GM23338 (cell line): Measurements from ENCODE around the gene ELAVL4. TPM values are rescaled to one million over a fixed set of nuclear protein-coding genes. Genes with fewer than 3 reads are reported as not detected.

Experiments used
- ATAC-seq: fragments of 200-7000 bp; cut with Tn5 transposase; 3 replicates; pipeline ENCODE4 v1.9.1; 2020
- DNase-seq: peaks from one replicate; pipeline ENCODE4 v3.0.0-alpha.2; 2015; ENCODE audit warnings: low spot score
- H2AFZ ChIP-seq: fragments of 200-600 bp; sonication (generic); 2 replicates; pipeline ENCODE4 v1.8.0; 2016; ENCODE audit warnings: antibody characterized with exemption, mild to moderate bottlenecking, moderate library complexity
- H3F3A ChIP-seq: fragments of 200-600 bp; sonication (generic); replicated peaks from 2 replicates; pipeline ENCODE4 v1.8.0; 2017; ENCODE audit warnings: antibody characterized with exemption, mixed run types, low read depth
- H3K27ac ChIP-seq: fragments of 200-600 bp; sonication (generic); 2 replicates; pipeline ENCODE4 v1.6.1; 2016; ENCODE audit warnings: low read depth
- H3K27me3 ChIP-seq: fragments of 200-600 bp; sonication (generic); 2 replicates; pipeline ENCODE4 v1.8.0; 2016; ENCODE audit warnings: mild to moderate bottlenecking, mixed run types, moderate library complexity; ENCODE audit not compliant: insufficient read depth
- H3K36me3 ChIP-seq: fragments of 200-600 bp; sonication (generic); 2 replicates; pipeline ENCODE4 v1.8.0; 2016; ENCODE audit warnings: mild to moderate bottlenecking; ENCODE audit not compliant: insufficient read depth
- H3K4me1 ChIP-seq: fragments of 200-600 bp; sonication (generic); 2 replicates; pipeline ENCODE4 v1.8.0; 2016; ENCODE audit warnings: mild to moderate bottlenecking, moderate library complexity; ENCODE audit not compliant: insufficient read depth
- H3K4me2 ChIP-seq: fragments of 200-600 bp; sonication (generic); 2 replicates; pipeline ENCODE4 v1.7.1; 2017; ENCODE audit warnings: mixed run types
- H3K4me3 ChIP-seq: fragments of 200-600 bp; sonication (generic); 2 replicates; pipeline ENCODE4 v1.6.1; 2016; ENCODE audit warnings: mixed run types
- H3K79me2 ChIP-seq: fragments of 200-600 bp; sonication (generic); replicated peaks from 2 replicates; pipeline ENCODE4 v1.8.0; 2017; ENCODE audit warnings: mild to moderate bottlenecking; ENCODE audit not compliant: insufficient read depth
- H3K9me2 ChIP-seq: fragments of 200-600 bp; sonication (generic); 2 replicates; pipeline ENCODE4 v1.8.0; 2017; ENCODE audit not compliant: insufficient read depth
- H4K20me1 ChIP-seq: fragments of 200-600 bp; sonication (generic); replicated peaks from 2 replicates; pipeline ENCODE4 v1.8.0; 2017; ENCODE audit warnings: mild to moderate bottlenecking; ENCODE audit not compliant: insufficient read depth
- H3K27ac Mint-ChIP-seq: 2 replicates; pipeline ENCODE4 v1.8.0; 2020; ENCODE audit warnings: inconsistent platforms, mild to moderate bottlenecking, moderate library complexity, mixed read lengths
- H3K27me3 Mint-ChIP-seq: 3 replicates; pipeline ENCODE4 v1.8.0; 2022; ENCODE audit warnings: low read depth, mild to moderate bottlenecking, moderate library complexity, mixed read lengths, inconsistent platforms; ENCODE audit not compliant: insufficient read depth, poor library complexity
- H3K36me3 Mint-ChIP-seq: 3 replicates; pipeline ENCODE4 v1.8.0; 2021; ENCODE audit warnings: low read depth, mild to moderate bottlenecking, inconsistent platforms, moderate library complexity, mixed read lengths
- H3K4me1 Mint-ChIP-seq: 3 replicates; pipeline ENCODE4 v1.8.0; 2020; ENCODE audit warnings: mild to moderate bottlenecking, inconsistent platforms, mixed read lengths
- H3K4me3 Mint-ChIP-seq: 3 replicates; pipeline ENCODE4 v1.8.0; 2021; ENCODE audit warnings: moderate library complexity, mild to moderate bottlenecking, inconsistent platforms, mixed read lengths
- H3K9me3 Mint-ChIP-seq: 3 replicates; pipeline ENCODE4 v1.8.0; 2020; ENCODE audit warnings: moderate library complexity, mild to moderate bottlenecking, inconsistent platforms, mixed read lengths
- CTCF ChIP-seq, 2 experiments: fragments of 200-600 bp in 1 of 2; sonication (generic) in 1 of 2; conservative IDR thresholded peaks; 2 replicates each; pipeline versions ENCODE4 v1.5.1 to v1.6.1; 2016 to 2017; ENCODE audit warnings: antibody characterized with exemption in 2 of 2, low read depth in 2 of 2, mild to moderate bottlenecking in 2 of 2, moderate library complexity in 1 of 2
- EZH2phosphoT487 ChIP-seq: fragments of 200-600 bp; sonication (generic); IDR thresholded peaks from one replicate; pipeline ENCODE4 v1.8.1; 2018; ENCODE audit warnings: antibody characterized with exemption; ENCODE audit not compliant: unreplicated experiment
- JUNB ChIP-seq: IDR thresholded peaks from one replicate; pipeline ENCODE4 v1.6.1; 2016; ENCODE audit warnings: antibody characterized with exemption; ENCODE audit not compliant: unreplicated experiment
- REST ChIP-seq: IDR thresholded peaks from one replicate; pipeline ENCODE4 v1.6.1; 2018; ENCODE audit warnings: antibody characterized with exemption; ENCODE audit not compliant: unreplicated experiment
- ZNF331 ChIP-seq: fragments of 250-450 bp; sonication (Bioruptor Pico); IDR thresholded peaks from 2 replicates; pipeline ENCODE4 v1.5.0; 2020; ENCODE audit warnings: low read depth, mild to moderate bottlenecking, moderate library complexity
- ZNF462 ChIP-seq: fragments of 250-450 bp; sonication (Bioruptor Pico); IDR thresholded peaks from 2 replicates; pipeline ENCODE4 v1.5.0; 2020; ENCODE audit warnings: mild to moderate bottlenecking, moderate library complexity
- polyA plus RNA-seq: library from polyadenylated mRNA; unstranded; fragments of >200 nt; fragmentation: Nextera tagmentation; extraction: Ambion mirVana; gene quantifications from 2 replicates; pipeline ENCODE4 v1.2.1, GENCODE V29; 2016
- total RNA-seq: library from RNA; depleted of rRNA; stranded (reverse); fragments of >200 nt; shearing (Covaris generic); gene quantifications from 2 replicates; pipeline ENCODE4 v1.2.3, GENCODE V29; 2014

The ELAVL4 gene
- total and polyA plus RNA-seq, 2 experiments from 2014 or later: 1.4 to 1.9 TPM

GRCh38 chr1:50197216-50197615, 88.5 kb downstream of the ELAVL4 start:
- Histone ChIP-seq H3K4me2 (no peak overlapping the region), H3K4me3 (no peak overlapping the region), H3K27me3 (no peaks in the 10 kb centered on the region), H2AFZ (no peak overlapping the region), H4K20me1 (no peaks in the 10 kb centered on the region), H3K36me3 (no peaks in the 10 kb centered on the region), H3F3A (no peaks in the 10 kb centered on the region), H3K27ac (no peak overlapping the region), H3K79me2 (no peaks in the 10 kb centered on the region), H3K4me1 (no peaks in the 10 kb centered on the region), H3K9me2 (no peaks in the 10 kb centered on the region)
- no peaks in the 10 kb centered on the region for H3K9me3 Mint-ChIP-seq
- no peaks in the 10 kb centered on the region for H3K36me3 Mint-ChIP-seq
- no peak overlapping the region for H3K4me3 Mint-ChIP-seq
- H3K4me1 Mint-ChIP-seq: peaks cover 7% of the 10 kb centered on the region
- H3K27me3 Mint-ChIP-seq: no peaks in the 10 kb centered on the region
- H3K27ac Mint-ChIP-seq: no peak overlapping the region
- TF ChIP-seq ZNF462 (CRISPR knock-in tag) (no peak), CTCF (conservative IDR thresholded peaks at IDR 0.05; ENCODE audit: low read depth in 2 of 2) (no peak), JUNB (no peak), EZH2phosphoT487 (no peak), REST (no peak), ZNF331 (no peak)
- ATAC-seq: no peak
- no peak for DNase-seq
